ENCODE data around the gene ESX1. TPM values are rescaled to one million over a fixed set of nuclear protein-coding genes. Genes with fewer than 3 reads are reported as not detected.

Gene ESX1
- total and polyA plus RNA-seq, 2 donors (not counting 3 experiments of a cell fraction or from before 2014, with no cell fraction given): not detected

DNA sequence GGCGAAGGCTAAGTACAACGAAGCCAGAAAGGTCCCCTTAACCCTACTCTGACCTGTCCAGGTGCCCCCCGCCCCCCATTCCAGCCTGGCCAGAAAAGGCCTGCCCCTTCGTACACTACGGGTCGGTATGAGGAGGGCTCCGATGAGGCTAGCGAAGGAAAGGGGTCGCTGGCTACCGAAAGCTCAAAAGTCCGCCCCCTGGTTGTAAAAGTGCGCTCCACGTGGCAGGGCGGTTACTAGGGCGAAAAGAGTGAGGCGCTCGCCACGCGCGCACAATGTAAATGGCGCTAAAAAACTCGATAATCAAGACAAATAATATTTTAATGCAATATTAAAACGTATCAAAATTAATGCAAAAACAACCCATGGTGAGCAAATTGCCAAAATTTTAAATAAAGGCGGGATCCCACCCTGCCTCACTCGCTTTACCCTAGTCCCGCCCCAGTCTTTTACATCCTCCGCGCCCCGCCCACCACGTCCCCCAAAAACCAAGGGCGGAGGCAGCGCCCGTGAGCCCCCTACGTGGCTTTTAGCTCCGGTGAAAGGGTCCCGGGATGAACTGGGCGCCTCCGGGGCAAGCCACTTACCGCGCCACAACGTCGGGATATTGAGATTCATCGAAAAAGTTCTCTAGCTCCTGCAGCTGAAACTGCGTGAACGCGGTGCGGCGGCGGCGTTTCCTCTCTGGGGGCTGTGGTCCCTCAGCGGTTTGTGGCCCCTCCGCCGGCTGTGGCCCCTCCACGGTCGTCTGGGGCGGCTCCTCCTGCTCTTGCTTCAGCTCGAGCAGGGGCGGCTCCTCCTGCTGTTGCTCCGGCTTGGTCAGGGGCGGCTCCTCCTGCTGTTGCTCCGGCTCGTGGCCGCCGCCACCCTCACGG is 929 bp downstream of the ESX1 start:
- no peaks in the 10 kb centered on the region for H3K79me2 ChIP-seq (ENCODE audit: control insufficient read depth, insufficient read depth, low read length)
- dilution Hi-C loops (cut with MboI; ENCODE audit: extremely low pct_ligation_motif_present, low sequenced_read_pairs) (no loop called here), intact Hi-C loops (cut with micrococcal nuclease) (no loop called here)
- no peaks in the 10 kb centered on the region for H3K36me3 ChIP-seq (ENCODE audit: control insufficient read depth in 2 of 2, extremely low read depth in 1 of 2, insufficient read depth in 2 of 2, low read length in 2 of 2)
- no peaks in the 10 kb centered on the region for H3K9me1 ChIP-seq (replicated peaks; ENCODE audit: control insufficient read depth, extremely low read depth, insufficient read depth, low read length)
- H3K4me2 ChIP-seq (ENCODE audit: insufficient read depth, low read length): peak overlapping the region; percentile 51
- H3K27ac ChIP-seq (ENCODE audit: insufficient read depth, low read depth, low read length): no peak overlapping the region
- peak overlapping the region; percentile 51 for H2AFZ ChIP-seq (ENCODE audit: low read depth, low read length)
- no peak for DNase-seq (ENCODE audit: low read depth, low spot score)
- peaks cover 6% of the 10 kb centered on the region for H3K4me1 ChIP-seq (ENCODE audit: control insufficient read depth, extremely low read depth, insufficient read depth, low read length)
- no peaks in the 10 kb centered on the region for H4K20me1 ChIP-seq (replicated peaks; ENCODE audit: control insufficient read depth, extremely low read depth, insufficient read depth, low read length)
- ChIA-PET CTCF (interaction anchor here (0.7 to 3.0 kb wide), 3 partner anchors 17 to 59 kb away, joined by 3 to 12 read pairs (median 4); no protein-coding TSS in a partner anchor), POLR2A (no interaction called here)
- H3K9ac ChIP-seq (replicated peaks; ENCODE audit: extremely low read depth, insufficient read depth, low read length): no peak overlapping the region
- peak overlapping the region in 1 of 3 experiments; percentile 17 for H3K4me3 ChIP-seq (replicated peaks in 1 of 3; ENCODE audit: insufficient read depth in 1 of 3, low read depth in 1 of 3, low read length in 3 of 3)
- no TSS peak for BruUV-seq (replicated peaks)
- H3K9me3 ChIP-seq (replicated peaks; ENCODE audit: control insufficient read depth, insufficient read depth, low read length): no peaks in the 10 kb centered on the region
- peaks cover 20 to 42% of the 10 kb centered on the region in 2 experiments for H3K27me3 ChIP-seq (ENCODE audit: control insufficient read depth in 2 of 2, insufficient read depth in 2 of 2, low read length in 2 of 2)
- peak; percentile 49 for FAIRE-seq
- no peak for TF ChIP-seq FOS (IDR thresholded peaks at IDR 0.05; ENCODE audit: borderline replicate concordance, insufficient read depth, low read length)
- no peak for TF ChIP-seq JUN (IDR thresholded peaks at IDR 0.05; ENCODE audit: borderline replicate concordance, insufficient read depth, insufficient read length, low read depth)
- no peak for TF ChIP-seq POLR2A (IDR thresholded peaks at IDR 0.05; ENCODE audit: low read depth, low read length)
- no peak for TF ChIP-seq GATA2 (IDR thresholded peaks at IDR 0.05; ENCODE audit: insufficient read depth, insufficient read length, low read depth, low read length)
- TF ChIP-seq, protein P1, sequence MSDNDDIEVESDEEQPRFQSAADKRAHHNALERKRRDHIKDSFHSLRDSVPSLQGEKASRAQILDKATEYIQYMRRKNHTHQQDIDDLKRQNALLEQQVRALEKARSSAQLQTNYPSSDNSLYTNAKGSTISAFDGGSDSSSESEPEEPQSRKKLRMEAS (IDR thresholded peaks at IDR 0.05; ENCODE audit: insufficient read depth, insufficient read length): no peak
- TF ChIP-seq POLR2AphosphoS5 (IDR thresholded peaks at IDR 0.05; ENCODE audit: insufficient read depth, low read depth, low read length): no peak
- TF ChIP-seq MYC (IDR thresholded peaks at IDR 0.05; ENCODE audit: low read depth, low read length): no peak
- no peak for TF ChIP-seq EZH2 (IDR thresholded peaks at IDR 0.05; ENCODE audit: borderline replicate concordance, low read depth, low read length, severe bottlenecking)
- TF ChIP-seq, protein P2, sequence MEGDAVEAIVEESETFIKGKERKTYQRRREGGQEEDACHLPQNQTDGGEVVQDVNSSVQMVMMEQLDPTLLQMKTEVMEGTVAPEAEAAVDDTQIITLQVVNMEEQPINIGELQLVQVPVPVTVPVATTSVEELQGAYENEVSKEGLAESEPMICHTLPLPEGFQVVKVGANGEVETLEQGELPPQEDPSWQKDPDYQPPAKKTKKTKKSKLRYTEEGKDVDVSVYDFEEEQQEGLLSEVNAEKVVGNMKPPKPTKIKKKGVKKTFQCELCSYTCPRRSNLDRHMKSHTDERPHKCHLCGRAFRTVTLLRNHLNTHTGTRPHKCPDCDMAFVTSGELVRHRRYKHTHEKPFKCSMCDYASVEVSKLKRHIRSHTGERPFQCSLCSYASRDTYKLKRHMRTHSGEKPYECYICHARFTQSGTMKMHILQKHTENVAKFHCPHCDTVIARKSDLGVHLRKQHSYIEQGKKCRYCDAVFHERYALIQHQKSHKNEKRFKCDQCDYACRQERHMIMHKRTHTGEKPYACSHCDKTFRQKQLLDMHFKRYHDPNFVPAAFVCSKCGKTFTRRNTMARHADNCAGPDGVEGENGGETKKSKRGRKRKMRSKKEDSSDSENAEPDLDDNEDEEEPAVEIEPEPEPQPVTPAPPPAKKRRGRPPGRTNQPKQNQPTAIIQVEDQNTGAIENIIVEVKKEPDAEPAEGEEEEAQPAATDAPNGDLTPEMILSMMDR (IDR thresholded peaks at IDR 0.05; ENCODE audit: extremely low read depth in 1 of 2, insufficient read depth in 1 of 2, low read depth in 1 of 2, low read length in 2 of 2): no peak

Measured in endothelial cell of umbilical vein (primary cell).